ENCODE data around the gene OGDH. TPM values are rescaled to one million over a fixed set of nuclear protein-coding genes. Genes with fewer than 3 reads are reported as not detected.
A peak's percentile ranks its signal among the peaks of the same experiment; 100 is the strongest.

OGDH gene
- total RNA-seq, 3 donors from 2014 or later = 141 to 186 (median 159) TPM

DNA sequence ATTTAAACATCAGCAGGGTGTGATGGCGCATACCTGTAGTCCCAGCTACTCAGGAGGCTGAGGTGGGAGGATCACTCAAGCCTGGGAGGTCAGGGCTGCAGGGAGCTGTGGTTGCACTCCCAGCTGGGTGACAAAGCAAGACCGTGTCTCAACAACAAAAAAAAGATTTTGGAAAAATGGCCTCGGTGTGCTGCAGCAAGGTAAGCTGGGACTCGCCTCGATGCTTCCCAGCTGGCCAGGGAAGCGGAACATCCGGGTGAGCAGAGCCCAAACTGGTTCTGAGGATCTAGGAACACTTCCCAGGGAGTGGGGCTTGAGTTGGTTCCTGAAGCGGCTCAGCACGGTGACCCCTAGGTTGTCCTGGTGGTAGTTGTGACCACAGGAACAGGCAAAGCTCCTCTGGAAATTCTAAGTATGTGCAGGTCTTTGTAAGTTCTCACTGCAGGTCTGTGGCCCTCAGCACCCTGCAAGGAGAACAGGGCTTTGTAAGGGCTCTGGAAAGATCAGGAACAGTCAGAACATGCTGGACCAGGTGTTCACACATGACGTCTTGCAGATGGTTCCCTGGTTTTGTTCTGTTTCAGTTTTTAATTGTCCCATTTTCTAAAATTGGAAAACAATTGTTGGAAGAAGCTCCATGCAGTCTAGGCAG is 103.6 kb downstream of the OGDH start:
- no peaks in the 10 kb centered on the region for H3K4me1 ChIP-seq (ENCODE audit: low read depth)
- H3K36me3 ChIP-seq (ENCODE audit: low read depth) = peaks cover 5% of the 10 kb centered on the region
- TF ChIP-seq, protein P1, sequence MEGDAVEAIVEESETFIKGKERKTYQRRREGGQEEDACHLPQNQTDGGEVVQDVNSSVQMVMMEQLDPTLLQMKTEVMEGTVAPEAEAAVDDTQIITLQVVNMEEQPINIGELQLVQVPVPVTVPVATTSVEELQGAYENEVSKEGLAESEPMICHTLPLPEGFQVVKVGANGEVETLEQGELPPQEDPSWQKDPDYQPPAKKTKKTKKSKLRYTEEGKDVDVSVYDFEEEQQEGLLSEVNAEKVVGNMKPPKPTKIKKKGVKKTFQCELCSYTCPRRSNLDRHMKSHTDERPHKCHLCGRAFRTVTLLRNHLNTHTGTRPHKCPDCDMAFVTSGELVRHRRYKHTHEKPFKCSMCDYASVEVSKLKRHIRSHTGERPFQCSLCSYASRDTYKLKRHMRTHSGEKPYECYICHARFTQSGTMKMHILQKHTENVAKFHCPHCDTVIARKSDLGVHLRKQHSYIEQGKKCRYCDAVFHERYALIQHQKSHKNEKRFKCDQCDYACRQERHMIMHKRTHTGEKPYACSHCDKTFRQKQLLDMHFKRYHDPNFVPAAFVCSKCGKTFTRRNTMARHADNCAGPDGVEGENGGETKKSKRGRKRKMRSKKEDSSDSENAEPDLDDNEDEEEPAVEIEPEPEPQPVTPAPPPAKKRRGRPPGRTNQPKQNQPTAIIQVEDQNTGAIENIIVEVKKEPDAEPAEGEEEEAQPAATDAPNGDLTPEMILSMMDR (IDR thresholded peaks at IDR 0.05) = no peak
- H3K9me3 ChIP-seq = no peaks in the 10 kb centered on the region
- intact Hi-C loops (cut with DNase I, micrococcal nuclease) = no loop called here
- no peak overlapping the region for H3K4me3 ChIP-seq
- DNase-seq (no peak), ATAC-seq (no peak)

DNA sequence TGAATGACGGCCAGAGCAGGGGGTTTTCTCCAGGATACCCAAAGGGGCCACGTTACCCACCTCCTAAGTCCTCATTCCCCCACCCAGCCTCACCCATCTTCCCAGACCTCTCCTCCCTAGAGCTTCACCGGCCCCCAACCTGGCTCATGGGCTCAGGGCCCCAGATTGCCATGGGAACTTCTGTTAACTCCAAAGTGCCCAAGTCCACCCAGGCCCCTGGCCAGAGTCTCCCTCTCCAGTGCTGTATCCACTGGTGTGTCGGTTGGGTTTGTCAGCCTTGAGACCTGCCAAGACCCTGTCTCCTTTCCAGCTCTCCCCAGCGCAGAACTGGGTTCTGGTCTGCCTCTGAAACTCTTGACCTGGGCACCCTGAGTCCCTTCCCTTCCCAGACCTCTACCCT is 105.1 kb downstream of the OGDH start:
- H3K4me1 ChIP-seq (ENCODE audit: low read depth) = no peaks in the 10 kb centered on the region
- TF ChIP-seq, protein P1 (IDR thresholded peaks at IDR 0.05) = no peak
- no peak for ATAC-seq
- DNase-seq = no peak
- intact Hi-C loops (cut with DNase I, micrococcal nuclease) = no loop called here
- H3K36me3 ChIP-seq (ENCODE audit: low read depth) = peaks cover 5% of the 10 kb centered on the region
- H3K4me3 ChIP-seq = no peak overlapping the region
- H3K9me3 ChIP-seq = no peaks in the 10 kb centered on the region

DNA sequence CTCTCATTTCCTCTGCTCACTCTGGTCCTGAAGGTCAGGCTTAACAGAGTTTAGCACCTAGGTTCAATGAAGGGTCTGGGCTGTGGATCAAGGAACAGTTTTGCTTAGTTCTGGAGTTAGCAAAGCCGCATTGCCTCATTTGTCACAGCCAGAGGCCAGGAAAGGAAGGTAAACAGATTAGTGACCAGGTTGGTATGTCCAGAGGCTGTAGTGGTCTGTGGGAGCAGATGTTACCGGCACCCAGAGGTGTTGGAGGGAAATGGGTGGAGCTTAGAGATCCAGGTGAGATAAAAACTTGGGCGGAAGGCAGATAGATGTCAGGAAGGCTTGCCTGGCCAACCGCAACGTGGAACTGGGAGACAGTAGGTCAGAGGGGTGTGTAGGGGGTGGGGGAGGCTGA is 105.6 kb downstream of the OGDH start:
- Histone ChIP-seq H3K9me3 (no peaks in the 10 kb centered on the region), H3K4me1 (ENCODE audit: low read depth) (no peaks in the 10 kb centered on the region), H3K4me3 (no peak overlapping the region), H3K36me3 (ENCODE audit: low read depth) (peaks cover 5% of the 10 kb centered on the region)
- DNase-seq (no peak), ATAC-seq (peak; percentile 24)
- TF ChIP-seq, protein P1 (IDR thresholded peaks at IDR 0.05) = no peak
- intact Hi-C loops (cut with DNase I, micrococcal nuclease) = no loop called here

DNA sequence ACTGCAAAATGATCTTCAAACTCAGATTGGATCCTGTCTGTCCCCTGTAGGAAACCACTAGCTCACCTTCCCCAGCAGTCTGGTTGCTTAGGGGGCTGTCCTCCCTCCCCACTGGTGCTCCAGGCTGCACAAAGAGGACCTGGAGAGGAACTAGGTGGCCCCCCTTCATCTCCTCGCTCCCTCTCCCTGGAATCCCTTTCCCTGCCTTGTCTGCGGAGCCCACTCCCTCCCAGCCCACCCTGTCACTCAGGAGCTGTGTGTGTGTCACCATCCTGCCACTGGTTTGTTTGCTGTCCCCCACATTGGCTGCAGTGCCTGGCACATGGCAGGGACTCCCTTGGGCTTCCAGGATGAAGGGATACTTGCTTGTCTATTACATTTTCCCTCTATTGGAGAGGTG is 106.7 kb downstream of the OGDH start:
- Histone ChIP-seq H3K4me1 (ENCODE audit: low read depth) (no peaks in the 10 kb centered on the region), H3K36me3 (ENCODE audit: low read depth) (peaks cover 1% of the 10 kb centered on the region), H3K9me3 (no peaks in the 10 kb centered on the region), H3K4me3 (no peak overlapping the region)
- no peak for DNase-seq
- TF ChIP-seq, protein P1 (IDR thresholded peaks at IDR 0.05) = no peak
- ATAC-seq = no peak
- intact Hi-C loops (cut with DNase I, micrococcal nuclease) = no loop called here

DNA sequence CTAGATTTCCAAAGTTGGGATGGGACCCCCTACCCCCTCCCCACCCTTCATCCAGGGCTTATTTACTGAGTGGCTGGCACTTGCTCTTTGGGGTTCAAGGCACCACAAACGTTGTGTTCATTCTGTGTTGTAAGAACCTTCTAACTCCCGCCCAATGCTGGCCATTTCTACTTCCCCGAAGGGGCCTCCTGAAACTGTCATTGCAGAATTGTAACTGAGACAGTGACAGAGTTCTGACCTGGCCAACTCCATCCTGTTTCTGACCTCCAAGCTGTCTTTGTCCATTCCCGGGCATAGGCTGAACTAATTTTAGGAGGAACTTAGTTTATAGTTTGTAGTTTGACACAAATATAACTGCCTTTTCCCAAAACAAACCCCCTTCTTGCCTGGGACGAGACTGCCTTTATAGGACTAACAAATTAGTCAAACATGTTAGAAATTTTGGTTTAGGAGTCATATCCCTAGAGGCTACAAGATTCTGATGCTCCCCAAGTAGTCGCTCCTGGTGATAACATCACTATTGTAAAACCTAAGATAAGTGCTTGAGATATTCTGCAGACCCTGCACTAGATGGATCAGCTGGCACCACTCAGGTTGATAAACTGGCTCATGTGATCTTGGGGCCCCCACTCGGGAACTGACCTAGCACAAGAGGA is 107.4 kb downstream of the OGDH start:
- Histone ChIP-seq H3K4me1 (ENCODE audit: low read depth) (no peaks in the 10 kb centered on the region), H3K4me3 (no peak overlapping the region), H3K9me3 (no peaks in the 10 kb centered on the region), H3K36me3 (ENCODE audit: low read depth) (no peaks in the 10 kb centered on the region)
- intact Hi-C loops (cut with DNase I, micrococcal nuclease) = no loop called here
- no peak for DNase-seq
- ATAC-seq = no peak
- TF ChIP-seq, protein P1 (IDR thresholded peaks at IDR 0.05) = no peak
